ENCODE results near the gene SLC9A3.

- TF ChIP-seq CTCF (IDR thresholded peaks at IDR 0.05; ENCODE audit: low read depth, low read length, poor library complexity, severe bottlenecking) (no peak), EZH2phosphoT487 (IDR thresholded peaks at IDR 0.05; ENCODE audit: borderline replicate concordance, low read length) (no peak)
Observed at GRCh38 chr5:556909-557441, 32.7 kb upstream of the SLC9A3 start.
